ENCODE measurements around the gene JUP. TPM values are rescaled to one million over a fixed set of nuclear protein-coding genes. Genes with fewer than 3 reads are reported as not detected.

Gene JUP
- total RNA-seq (2014; rRNA removed), result 132 and 168 TPM in 2 replicates
- Bru-seq, nascent RNA, result percentile 67 among the genes with signal in this experiment
- percentile 81 among the genes with signal in this experiment for BruChase-seq, experiment 1, labeled RNA remaining after a 6-hour chase
- BruChase-seq, experiment 2, labeled RNA remaining after a 2-hour chase, result percentile 70 among the genes with signal in this experiment
- long read RNA-seq, transcript JUP-203 (14 exons, 3,497 nt), result minor isoform, 11 of 200 reads
- long read RNA-seq, transcript JUP-201 (15 exons, 3,200 nt), result major isoform, 12 of 200 reads
- long read RNA-seq, partial matches to known transcripts, result 141 of 200 reads
- long read RNA-seq, other reads (novel, unspliced or antisense), result 36 of 200 reads

- Histone ChIP-seq H3K36me3 (ENCODE audit: low read depth, low read length) (no peaks in the 10 kb centered on the region; the same call in 1 of the 2 replicates), H3K4me3 (ENCODE audit: low read length) (peak within 1 kb of the TSS; percentile 88), H3K4me1 (ENCODE audit: insufficient read depth, low read length) (peaks cover 22% of the 10 kb centered on the region), H3K79me2 (ENCODE audit: low read length) (peaks cover 48% of the 10 kb centered on the region), H2AFZ (ENCODE audit: low read length) (no peak within 1 kb of the TSS), H3K27ac (ENCODE audit: low read length) (peak within 1 kb of the TSS; percentile 88), H3K27me3 (ENCODE audit: low read length) (no peaks in the 10 kb centered on the region), H3F3A (ENCODE audit: low read length, unreplicated experiment) (no peaks in the 10 kb centered on the region), H3K9me3 (ENCODE audit: low read length) (no peaks in the 10 kb centered on the region), H3K4me2 (ENCODE audit: low read length) (peak within 1 kb of the TSS; percentile 94), H3K9ac (ENCODE audit: low read length) (peak within 1 kb of the TSS; percentile 90), H3K9me2 (replicated peaks; ENCODE audit: low read length) (no peaks in the 10 kb centered on the region), H4K20me1 (ENCODE audit: low read length) (peaks cover 38% of the 10 kb centered on the region)
- peak; percentile 98 for DNase-seq
- BruUV-seq (replicated peaks), result no TSS peak
- TF ChIP-seq CTCF (conservative IDR thresholded peaks at IDR 0.05; ENCODE audit: low read depth, low read length) (peak; percentile 60), EZH2phosphoT487 (IDR thresholded peaks at IDR 0.05; ENCODE audit: borderline replicate concordance, low read length) (no peak), EZH2 (IDR thresholded peaks at IDR 0.05; ENCODE audit: low read length, unreplicated experiment) (no peak)
- ChIA-PET POLR2A (ENCODE audit: unreplicated experiment) (interaction anchor here (0.6 to 2.0 kb wide), 8 partner anchors 9 to 207 kb away, joined by 3 to 26 read pairs (median 4); no protein-coding TSS in a partner anchor), CTCF (interaction anchor here (0.7 to 1.8 kb wide), 5 partner anchors 8 to 1834 kb away, joined by 3 to 15 read pairs (median 6); no protein-coding TSS in a partner anchor)
- intact Hi-C loops (cut with micrococcal nuclease), result loop anchor here (1.0 kb wide), 1 partner anchor 14 kb away; no protein-coding TSS in a partner anchor
- ATAC-seq, result peak; percentile 97
Measured at GRCh38 chr17:41786227-41787020, at the start of gene JUP. Gene JUP (minus strand): TSS chr17:41786711. CDS start chr17:41771854, 14,857 bp downstream.

GRCh38 chr17:41835800-41836549 lies 49.5 kb upstream of the JUP start, which contains the start of gene NT5C3B:
Gene NT5C3B (minus strand): TSS chr17:41836232. CDS start chr17:41836193, 39 bp downstream.
- Histone ChIP-seq H2AFZ (ENCODE audit: low read length) (peak within 1 kb of the TSS; percentile 96), H3K9me2 (replicated peaks; ENCODE audit: low read length) (no peaks in the 10 kb centered on the region), H3F3A (ENCODE audit: low read length, unreplicated experiment) (no peaks in the 10 kb centered on the region), H4K20me1 (ENCODE audit: low read length) (no peaks in the 10 kb centered on the region), H3K9ac (ENCODE audit: low read length) (peak within 1 kb of the TSS; percentile 81), H3K4me3 (ENCODE audit: low read length) (peak within 1 kb of the TSS; percentile 95), H3K27ac (ENCODE audit: low read length) (no peak within 1 kb of the TSS), H3K36me3 (ENCODE audit: low read depth, low read length) (no peaks in the 10 kb centered on the region), H3K79me2 (ENCODE audit: low read length) (peaks cover 15% of the 10 kb centered on the region), H3K27me3 (ENCODE audit: low read length) (no peaks in the 10 kb centered on the region), H3K4me2 (ENCODE audit: low read length) (peak within 1 kb of the TSS; percentile 96), H3K4me1 (ENCODE audit: insufficient read depth, low read length) (peaks cover 8% of the 10 kb centered on the region), H3K9me3 (ENCODE audit: low read length) (no peaks in the 10 kb centered on the region)
- DNase-seq, result peak; percentile 55
- no TSS peak for BruUV-seq (replicated peaks)
- POLR2A ChIA-PET (ENCODE audit: unreplicated experiment), result no interaction called here
- CTCF ChIA-PET, result no interaction called here
- intact Hi-C loops (cut with micrococcal nuclease), result no loop called here
- no peak for TF ChIP-seq EZH2phosphoT487 (IDR thresholded peaks at IDR 0.05; ENCODE audit: borderline replicate concordance, low read length)
- no peak for TF ChIP-seq CTCF (conservative IDR thresholded peaks at IDR 0.05; ENCODE audit: low read depth, low read length)
- TF ChIP-seq EZH2 (IDR thresholded peaks at IDR 0.05; ENCODE audit: low read length, unreplicated experiment), result no peak
- peak; percentile 89 for ATAC-seq
